ENCODE data around the gene NDNF. TPM values are rescaled to one million over a fixed set of nuclear protein-coding genes. Genes with fewer than 3 reads are reported as not detected.

The NDNF gene
- total RNA-seq, result 35.4 TPM

GRCh38 chr4:121072224-121073003, at the start of gene NDNF:
NDNF (minus strand) TSS chr4:121072535; CDS start chr4:121045837, 26,698 bp downstream.

Other genes starting within 250 kb of the NDNF start
- gene PRDM5, start 149.8 kb downstream of the NDNF start, total RNA-seq, result 27.0 TPM
- gene TNIP3, start 91.8 kb upstream of the NDNF start, total RNA-seq, result 1.5 TPM